Omental fat pad (tissue), 4 donors: Measurements from ENCODE around the gene LRRC15. TPM values are rescaled to one million over a fixed set of nuclear protein-coding genes. Genes with fewer than 3 reads are reported as not detected.
A peak's percentile ranks its signal among the peaks of the same experiment; 100 is the strongest.

Source experiments
- ATAC-seq: fragments of 150-250 bp; one replicate; pipeline ENCODE4 v1.9.1; 2016; ENCODE audit warnings: mild to moderate bottlenecking, moderate library complexity; ENCODE audit not compliant: low FRiP score
- DNase-seq: peaks from one replicate; pipeline ENCODE4 v3.0.0-alpha.2; 2019; ENCODE audit warnings: low spot score
- CTCF ChIP-seq, 3 donors: fragments of 450-650 bp; IDR thresholded peaks; one replicate each; pipeline ENCODE4 v1.5.1; 2016 to 2017; ENCODE audit warnings: antibody characterized with exemption in 3 of 3, mild to moderate bottlenecking in 3 of 3, moderate library complexity in 2 of 3
- total RNA-seq, 4 donors: library from RNA; depleted of rRNA; stranded (reverse); fragments of >200 nt; gene quantifications; one replicate each; pipeline ENCODE4 v1.1.0, GENCODE V29; 2016

Gene LRRC15
- total RNA-seq, 4 donors from 2014 or later = 0.12 to 0.37 (median 0.13) TPM; not detected in 1

DNA sequence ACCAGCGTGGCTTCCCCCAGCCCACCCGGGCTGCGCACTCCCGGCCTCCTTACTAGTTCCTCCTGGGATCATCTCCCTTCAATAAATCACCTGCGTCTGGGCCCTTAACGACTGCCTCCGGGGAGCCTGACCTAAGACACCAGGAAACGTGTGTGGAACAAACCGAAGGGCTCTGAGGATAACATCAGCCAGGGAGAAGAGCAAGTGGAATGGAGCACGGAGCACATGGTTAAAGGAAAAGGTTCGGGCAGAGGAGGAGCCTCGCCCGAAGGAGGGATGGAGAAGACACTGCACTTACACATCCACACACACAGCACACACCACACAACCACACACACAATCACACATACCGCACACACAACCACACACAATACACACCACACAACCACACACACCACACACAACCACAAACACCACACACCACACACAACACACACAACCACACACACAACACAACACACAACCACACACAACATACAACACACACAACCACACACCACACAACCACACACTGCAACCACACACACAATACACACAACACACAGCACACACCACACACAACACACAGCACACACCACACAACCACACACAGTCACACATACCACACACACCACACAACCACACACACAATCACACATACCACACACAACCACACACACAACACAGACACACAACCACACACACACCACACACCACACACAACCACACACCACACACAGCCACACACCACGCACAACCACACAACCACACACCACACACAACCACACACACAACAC lies 43.2 kb downstream of the LRRC15 start:
- no peak for TF ChIP-seq CTCF (IDR thresholded peaks at IDR 0.05)
- DNase-seq (no peak), ATAC-seq (no peak)

GRCh38 chr3:194325424-194326153 lies 44.0 kb downstream of the LRRC15 start:
- ATAC-seq = no peak
- no peak for DNase-seq
- TF ChIP-seq CTCF (IDR thresholded peaks at IDR 0.05) = no peak

GRCh38 chr3:194324823-194325327 lies 44.7 kb downstream of the LRRC15 start:
- ATAC-seq = no peak
- DNase-seq = no peak
- no peak for TF ChIP-seq CTCF (IDR thresholded peaks at IDR 0.05)

GRCh38 chr3:194323785-194324735 lies 45.5 kb downstream of the LRRC15 start:
- TF ChIP-seq CTCF (IDR thresholded peaks at IDR 0.05) = no peak
- DNase-seq (no peak), ATAC-seq (peak; percentile 24)

GRCh38 chr3:194322678-194323211 lies 46.8 kb downstream of the LRRC15 start:
- TF ChIP-seq CTCF (IDR thresholded peaks at IDR 0.05) = no peak
- peak; percentile 75 for ATAC-seq
- DNase-seq = no peak
